ENCODE results near the gene KAT5.
"Not testable (repeated sequence)": the region's sequence is repeated elsewhere in the genome, so short reads cannot be mapped to it uniquely, and the experiment has no call there.

Gene KAT5

DNA sequence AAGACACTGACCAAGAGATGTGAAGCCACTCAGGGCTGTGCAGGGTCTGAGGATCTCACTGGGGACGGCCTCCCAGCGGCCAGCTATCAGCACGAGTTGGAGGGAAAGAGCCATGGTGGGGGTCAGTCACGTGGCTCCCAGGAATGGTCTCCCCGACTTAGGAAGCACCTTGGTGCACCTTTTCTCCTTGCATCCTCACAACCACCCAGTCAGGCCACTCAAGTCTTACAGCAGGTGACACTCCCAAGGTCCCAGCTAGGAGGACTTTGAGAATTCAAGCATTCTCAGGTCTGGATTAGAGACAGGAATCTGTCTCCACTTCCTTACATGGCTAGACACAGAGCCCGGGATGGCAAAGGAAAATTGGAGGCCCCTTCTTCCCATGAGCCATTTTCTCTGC lies 5.9 kb downstream of the KAT5 start:
- H3K9me3 ChIP-seq (ENCODE audit: control insufficient read depth, insufficient read depth, low read length), result no peaks in the 10 kb centered on the region
- no peaks in the 10 kb centered on the region; the same call in 1 of the 2 replicates for H3K4me1 ChIP-seq (ENCODE audit: insufficient read depth, low read length)
- H3K36me3 ChIP-seq (ENCODE audit: insufficient read depth, low read length), result peaks cover 13% of the 10 kb centered on the region; the same call in 1 of the 2 replicates
- H3K9ac ChIP-seq (ENCODE audit: low read depth, low read length), result no peak overlapping the region

- peaks cover 13% of the 10 kb centered on the region; the same call in 1 of the 2 replicates for H3K36me3 ChIP-seq (ENCODE audit: insufficient read depth, low read length)
- no peak overlapping the region for H3K9ac ChIP-seq (ENCODE audit: low read depth, low read length)
- no peaks in the 10 kb centered on the region for H3K4me1 ChIP-seq (ENCODE audit: insufficient read depth, low read length)
- no peaks in the 10 kb centered on the region for H3K9me3 ChIP-seq (ENCODE audit: control insufficient read depth, insufficient read depth, low read length)
Measured at GRCh38 chr11:65718531-65718930, 6.5 kb downstream of the KAT5 start.

DNA sequence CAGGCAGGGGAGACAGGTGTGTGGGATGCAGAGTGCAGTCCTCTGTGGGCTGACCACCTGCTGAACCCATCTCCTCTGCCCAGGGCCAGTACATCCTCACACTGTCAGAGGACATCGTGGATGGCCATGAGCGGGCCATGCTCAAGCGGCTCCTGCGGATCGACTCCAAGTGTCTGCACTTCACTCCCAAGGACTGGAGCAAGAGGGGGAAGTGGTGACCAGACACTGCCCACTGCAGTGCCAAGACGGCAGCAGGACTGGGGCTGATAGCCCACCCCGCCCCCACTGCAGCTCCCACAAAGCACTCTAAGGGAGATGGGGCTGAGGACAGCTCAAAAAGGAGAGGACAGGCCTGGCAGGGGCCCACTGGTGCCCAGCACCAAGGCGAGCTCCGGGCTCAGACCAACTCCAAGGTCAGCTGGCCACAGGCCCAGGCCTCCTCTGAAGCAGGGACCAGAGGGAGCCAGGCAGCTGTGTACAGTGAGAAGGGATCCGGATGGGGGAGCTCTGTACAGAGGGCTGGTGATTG lies 7.0 kb downstream of the KAT5 start:
- no peak overlapping the region; the same call in 1 of the 2 replicates for H3K9ac ChIP-seq (ENCODE audit: low read depth, low read length)
- H3K36me3 ChIP-seq (ENCODE audit: insufficient read depth, low read length), result peaks cover 13% of the 10 kb centered on the region; the same call in 1 of the 2 replicates
- no peaks in the 10 kb centered on the region for H3K4me1 ChIP-seq (ENCODE audit: insufficient read depth, low read length)
- H3K9me3 ChIP-seq (ENCODE audit: control insufficient read depth, insufficient read depth, low read length), result no peaks in the 10 kb centered on the region

- Histone ChIP-seq H3K9me3 (ENCODE audit: control insufficient read depth, insufficient read depth, low read length) (no peaks in the 10 kb centered on the region), H3K4me1 (ENCODE audit: insufficient read depth, low read length) (no peaks in the 10 kb centered on the region), H3K36me3 (ENCODE audit: insufficient read depth, low read length) (peaks cover 11% of the 10 kb centered on the region; the same call in 1 of the 2 replicates), H3K9ac (ENCODE audit: low read depth, low read length) (peak overlapping the region; percentile 81)
Measured at GRCh38 chr11:65719871-65720210, 7.8 kb downstream of the KAT5 start.

GRCh38 chr11:65720211-65720934 lies 8.3 kb downstream of the KAT5 start, which contains the start of gene RNASEH2C:
Gene RNASEH2C (minus strand): TSS chr11:65720798. CDS start chr11:65720758, 40 bp downstream.
- Histone ChIP-seq H3K36me3 (ENCODE audit: insufficient read depth, low read length) (peaks cover 7% of the 10 kb centered on the region; the same call in 1 of the 2 replicates), H3K9me3 (ENCODE audit: control insufficient read depth, insufficient read depth, low read length) (no peaks in the 10 kb centered on the region), H3K4me1 (ENCODE audit: insufficient read depth, low read length) (no peaks in the 10 kb centered on the region), H3K9ac (ENCODE audit: low read depth, low read length) (peak within 1 kb of the TSS; percentile 81)

DNA sequence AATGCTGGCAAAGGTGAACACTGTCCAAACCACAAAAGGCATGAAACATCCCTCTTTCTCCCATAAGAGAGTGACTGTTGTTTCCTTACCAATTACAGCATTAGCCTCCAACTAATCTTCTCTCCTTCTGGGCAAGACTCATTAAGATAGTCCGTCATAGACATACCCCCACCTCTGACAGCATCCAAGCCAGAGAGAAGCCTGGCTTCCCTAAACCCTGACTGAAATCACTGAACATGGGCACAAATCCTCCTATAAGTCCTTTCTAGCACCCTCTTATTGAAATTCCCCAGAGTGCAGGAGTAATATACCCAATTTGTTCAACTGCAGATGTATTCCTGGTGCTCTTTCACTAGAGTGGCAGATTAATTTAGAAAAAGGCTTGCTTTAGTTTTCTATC lies 10.2 kb downstream of the KAT5 start:
- H3K4me1 ChIP-seq (ENCODE audit: insufficient read depth, low read length), result no peaks in the 10 kb centered on the region
- H3K36me3 ChIP-seq (ENCODE audit: insufficient read depth, low read length), result peaks cover 7% of the 10 kb centered on the region; the same call in 1 of the 2 replicates
- no peak overlapping the region for H3K9ac ChIP-seq (ENCODE audit: low read depth, low read length)
- no peaks in the 10 kb centered on the region for H3K9me3 ChIP-seq (ENCODE audit: control insufficient read depth, insufficient read depth, low read length)

GRCh38 chr11:65726660-65727059 lies 14.6 kb downstream of the KAT5 start:
- H3K4me1 ChIP-seq (ENCODE audit: insufficient read depth, low read length), result no peaks in the 10 kb centered on the region
- H3K9me3 ChIP-seq (ENCODE audit: control insufficient read depth, insufficient read depth, low read length), result no peaks in the 10 kb centered on the region
- no peaks in the 10 kb centered on the region for H3K36me3 ChIP-seq (ENCODE audit: insufficient read depth, low read length)
- H3K9ac ChIP-seq (ENCODE audit: low read depth, low read length), result no peak overlapping the region

- no peaks in the 10 kb centered on the region for H3K36me3 ChIP-seq (ENCODE audit: insufficient read depth, low read length)
- H3K4me1 ChIP-seq (ENCODE audit: insufficient read depth, low read length), result no peaks in the 10 kb centered on the region
- H3K9ac ChIP-seq (ENCODE audit: low read depth, low read length), result no peak overlapping the region
- H3K9me3 ChIP-seq (ENCODE audit: control insufficient read depth, insufficient read depth, low read length), result no peaks in the 10 kb centered on the region
Measured at GRCh38 chr11:65727865-65728264, 15.8 kb downstream of the KAT5 start.

GRCh38 chr11:65730461-65730860 lies 18.4 kb downstream of the KAT5 start:
- Histone ChIP-seq H3K9me3 (ENCODE audit: control insufficient read depth, insufficient read depth, low read length) (no peaks in the 10 kb centered on the region), H3K9ac (ENCODE audit: low read depth, low read length) (no peak overlapping the region), H3K4me1 (ENCODE audit: insufficient read depth, low read length) (no peaks in the 10 kb centered on the region), H3K36me3 (ENCODE audit: insufficient read depth, low read length) (no peaks in the 10 kb centered on the region)

DNA sequence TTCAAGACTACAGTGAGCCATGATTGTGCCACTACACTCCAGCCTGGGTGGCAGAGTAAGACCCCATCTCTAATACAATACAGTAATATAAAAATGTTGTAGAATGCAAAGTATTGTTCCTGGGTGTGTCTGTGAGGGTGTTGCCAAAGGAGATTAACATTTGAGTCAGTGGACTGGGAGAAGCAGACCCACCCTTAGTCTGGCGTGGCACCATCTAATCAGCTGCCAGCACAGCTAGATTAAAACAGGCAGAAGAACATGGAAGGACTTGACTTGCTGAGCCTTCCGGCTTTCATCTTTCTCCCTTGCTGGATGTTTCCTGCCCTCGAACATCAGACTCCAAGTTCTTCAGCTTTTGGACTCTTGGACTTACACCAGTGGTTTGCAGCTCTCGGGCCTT lies 23.1 kb downstream of the KAT5 start:
- not testable (repeated sequence) for H3K9ac ChIP-seq (ENCODE audit: low read depth, low read length); H3K36me3 ChIP-seq (ENCODE audit: insufficient read depth, low read length); H3K4me1 ChIP-seq (ENCODE audit: insufficient read depth, low read length)
- H3K9me3 ChIP-seq (ENCODE audit: control insufficient read depth, insufficient read depth, low read length), result peaks cover 12% of the 10 kb centered on the region

GRCh38 chr11:65736810-65737209 lies 24.8 kb downstream of the KAT5 start:
- no peak overlapping the region for H3K9ac ChIP-seq (ENCODE audit: low read depth, low read length)
- H3K4me1 ChIP-seq (ENCODE audit: insufficient read depth, low read length), result no peaks in the 10 kb centered on the region
- peaks cover 12% of the 10 kb centered on the region for H3K9me3 ChIP-seq (ENCODE audit: control insufficient read depth, insufficient read depth, low read length)
- H3K36me3 ChIP-seq (ENCODE audit: insufficient read depth, low read length), result no peaks in the 10 kb centered on the region

DNA sequence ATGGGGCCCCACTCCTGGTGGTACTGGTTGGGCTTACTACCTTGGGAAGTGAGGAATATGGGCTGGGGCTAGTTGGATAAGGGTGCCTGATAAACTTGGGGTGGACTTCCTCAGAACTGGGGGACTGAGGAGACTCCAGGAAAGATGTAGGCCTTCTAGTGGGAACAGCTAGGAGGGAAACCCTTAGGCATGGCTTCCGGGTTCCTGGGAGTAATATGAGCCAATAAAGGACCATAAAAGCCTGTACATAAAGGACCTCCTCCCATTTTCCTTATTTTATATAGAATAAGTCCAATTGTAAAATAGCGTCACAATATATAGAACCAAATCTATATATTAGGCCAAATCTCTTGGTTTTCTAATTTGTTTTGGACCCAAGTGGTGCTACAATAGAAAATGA lies 27.0 kb downstream of the KAT5 start:
- Histone ChIP-seq H3K9ac (ENCODE audit: low read depth, low read length) (no peak overlapping the region), H3K4me1 (ENCODE audit: insufficient read depth, low read length) (no peaks in the 10 kb centered on the region), H3K9me3 (ENCODE audit: control insufficient read depth, insufficient read depth, low read length) (peaks cover 12% of the 10 kb centered on the region), H3K36me3 (ENCODE audit: insufficient read depth, low read length) (no peaks in the 10 kb centered on the region)

DNA sequence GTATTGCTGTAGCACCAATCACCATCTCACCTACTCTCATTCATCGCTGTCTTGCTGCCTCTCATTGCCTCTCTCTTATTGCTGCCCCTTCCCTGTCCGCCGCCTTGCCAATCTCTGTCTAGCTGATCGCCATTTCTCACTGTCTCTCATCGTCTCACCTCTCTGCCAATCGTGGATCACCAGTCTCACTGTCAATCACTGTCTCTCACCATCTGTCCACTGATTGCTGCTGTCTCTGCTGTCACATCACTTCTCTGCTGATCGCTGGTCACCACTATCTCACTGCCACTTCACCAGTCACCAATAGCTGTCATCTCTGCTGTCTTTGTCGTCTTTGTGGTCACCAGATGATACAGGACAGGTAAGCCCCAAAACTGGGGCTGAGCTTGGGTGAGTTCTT lies 29.1 kb downstream of the KAT5 start:
- Histone ChIP-seq H3K9me3 (ENCODE audit: control insufficient read depth, insufficient read depth, low read length) (peaks cover 12% of the 10 kb centered on the region), H3K36me3 (ENCODE audit: insufficient read depth, low read length) (no peaks in the 10 kb centered on the region), H3K4me1 (ENCODE audit: insufficient read depth, low read length) (no peaks in the 10 kb centered on the region), H3K9ac (ENCODE audit: low read depth, low read length) (no peak overlapping the region)

DNA sequence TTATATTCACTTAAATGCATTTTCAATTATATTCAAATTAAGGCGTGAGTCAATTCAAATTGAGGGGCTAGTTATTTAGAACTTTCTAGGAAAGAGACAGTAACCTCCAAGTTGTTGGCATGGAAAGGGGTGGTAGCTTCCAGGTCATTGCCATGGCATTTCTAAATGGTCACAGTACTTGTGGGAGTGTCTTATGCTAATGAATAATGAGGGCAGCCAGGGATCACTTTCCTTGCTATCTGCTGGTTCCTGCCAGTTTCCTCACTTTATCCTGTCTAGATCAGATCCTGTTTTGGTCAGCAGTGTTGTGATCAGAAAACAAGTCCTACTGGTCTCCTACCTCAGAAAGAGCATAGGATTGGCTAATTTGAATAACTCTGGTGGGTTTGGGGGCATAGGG lies 30.3 kb downstream of the KAT5 start:
- no peaks in the 10 kb centered on the region for H3K4me1 ChIP-seq (ENCODE audit: insufficient read depth, low read length)
- H3K9me3 ChIP-seq (ENCODE audit: control insufficient read depth, insufficient read depth, low read length), result peaks cover 3% of the 10 kb centered on the region
- H3K36me3 ChIP-seq (ENCODE audit: insufficient read depth, low read length), result no peaks in the 10 kb centered on the region
- no peak overlapping the region for H3K9ac ChIP-seq (ENCODE audit: low read depth, low read length)

- 0 out of 2 replicates have a peak, but pooled peaks cover 3% of the 10 kb centered on the region for H3K9me3 ChIP-seq (ENCODE audit: control insufficient read depth, insufficient read depth, low read length)
- no peak overlapping the region for H3K9ac ChIP-seq (ENCODE audit: low read depth, low read length)
- no peaks in the 10 kb centered on the region for H3K36me3 ChIP-seq (ENCODE audit: insufficient read depth, low read length)
- no peaks in the 10 kb centered on the region for H3K4me1 ChIP-seq (ENCODE audit: insufficient read depth, low read length)
Measured at GRCh38 chr11:65743681-65744025, 31.6 kb downstream of the KAT5 start.
